ENCODE data around the gene PRR33.

DNA sequence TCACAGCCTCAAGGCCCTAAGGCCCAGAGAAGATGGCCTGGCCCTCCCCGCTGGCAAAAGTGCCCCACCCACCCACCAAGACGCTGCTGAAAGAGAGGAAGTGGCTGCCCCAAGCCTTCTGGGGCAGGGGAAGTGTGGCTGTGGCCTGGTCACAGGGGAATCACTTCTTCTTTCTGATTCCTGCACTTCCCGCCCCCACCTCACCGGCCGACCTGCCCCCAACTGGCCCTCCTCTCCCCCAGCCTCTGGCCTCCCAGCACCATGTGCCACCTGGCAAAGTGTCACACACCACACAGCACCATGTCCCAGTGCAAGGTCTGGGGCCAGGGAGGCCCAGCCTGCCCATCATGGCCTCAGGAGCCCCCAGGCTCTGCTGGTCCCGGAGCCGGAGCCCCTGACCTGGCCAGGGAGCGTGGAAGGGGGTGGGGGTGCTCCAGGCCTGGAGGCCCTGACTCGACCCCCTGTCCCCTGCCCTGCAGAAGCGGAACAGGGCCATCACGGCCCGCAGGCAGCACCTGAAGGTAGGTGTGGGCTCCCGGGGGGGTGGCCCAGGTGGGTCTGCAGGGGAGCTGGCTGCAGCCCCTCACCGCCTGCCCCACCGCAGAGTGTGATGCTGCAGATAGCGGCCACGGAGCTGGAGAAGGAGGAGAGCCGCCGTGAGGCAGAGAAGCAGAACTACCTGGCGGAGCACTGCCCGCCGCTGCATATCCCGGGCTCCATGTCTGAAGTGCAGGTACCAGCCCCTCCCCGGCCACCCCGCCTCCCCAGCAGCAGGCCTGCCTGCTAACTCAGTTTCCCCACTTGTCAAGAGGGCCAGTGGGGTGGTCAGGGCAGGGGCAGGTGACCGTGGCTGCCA, 51.5 kb downstream of the PRR33 start:
- TF ChIP-seq, protein P1, sequence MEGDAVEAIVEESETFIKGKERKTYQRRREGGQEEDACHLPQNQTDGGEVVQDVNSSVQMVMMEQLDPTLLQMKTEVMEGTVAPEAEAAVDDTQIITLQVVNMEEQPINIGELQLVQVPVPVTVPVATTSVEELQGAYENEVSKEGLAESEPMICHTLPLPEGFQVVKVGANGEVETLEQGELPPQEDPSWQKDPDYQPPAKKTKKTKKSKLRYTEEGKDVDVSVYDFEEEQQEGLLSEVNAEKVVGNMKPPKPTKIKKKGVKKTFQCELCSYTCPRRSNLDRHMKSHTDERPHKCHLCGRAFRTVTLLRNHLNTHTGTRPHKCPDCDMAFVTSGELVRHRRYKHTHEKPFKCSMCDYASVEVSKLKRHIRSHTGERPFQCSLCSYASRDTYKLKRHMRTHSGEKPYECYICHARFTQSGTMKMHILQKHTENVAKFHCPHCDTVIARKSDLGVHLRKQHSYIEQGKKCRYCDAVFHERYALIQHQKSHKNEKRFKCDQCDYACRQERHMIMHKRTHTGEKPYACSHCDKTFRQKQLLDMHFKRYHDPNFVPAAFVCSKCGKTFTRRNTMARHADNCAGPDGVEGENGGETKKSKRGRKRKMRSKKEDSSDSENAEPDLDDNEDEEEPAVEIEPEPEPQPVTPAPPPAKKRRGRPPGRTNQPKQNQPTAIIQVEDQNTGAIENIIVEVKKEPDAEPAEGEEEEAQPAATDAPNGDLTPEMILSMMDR (IDR thresholded peaks at IDR 0.05), result no peak
- no peak for TF ChIP-seq POLR2A (IDR thresholded peaks at IDR 0.05)

Data from heart left ventricle (tissue), 13 donors.